GDM1 (cell line): Measurements from ENCODE around the gene PEX1.
"Not testable (repeated sequence)": the region's sequence is repeated elsewhere in the genome, so short reads cannot be mapped to it uniquely, and the experiment has no call there.

ENCODE experiments used
- DNase-seq: peaks from one replicate; lab custom pipeline; 2025; lab: John Stamatoyannopoulos, UW

PEX1 gene

GRCh38 chr7:92504563-92504962 is 23.8 kb downstream of the PEX1 start:
- no peak for DNase-seq

GRCh38 chr7:92503767-92504166 is 24.6 kb downstream of the PEX1 start:
- no peak for DNase-seq

DNA sequence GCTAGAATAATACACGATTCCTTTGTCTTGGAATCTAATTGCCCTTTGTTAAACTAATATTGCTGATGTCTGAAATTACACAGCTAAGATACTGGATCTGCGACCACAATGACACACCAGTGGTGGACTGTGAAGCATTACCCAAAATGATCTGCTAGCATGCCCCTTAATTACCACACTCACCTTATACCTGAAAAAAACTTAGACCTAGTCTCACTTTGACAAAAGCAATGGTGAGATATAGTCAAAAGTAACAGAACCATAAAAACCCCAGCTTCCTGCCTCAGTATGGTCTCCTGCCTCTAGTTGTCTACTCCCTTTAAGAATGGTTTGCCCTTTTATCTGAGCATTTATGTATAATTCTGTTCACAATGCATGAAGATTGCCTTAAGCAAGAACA is 29.8 kb downstream of the PEX1 start:
- no peak for DNase-seq

- no peak for DNase-seq
Observed at GRCh38 chr7:92496876-92497275, 31.4 kb downstream of the PEX1 start.

DNA sequence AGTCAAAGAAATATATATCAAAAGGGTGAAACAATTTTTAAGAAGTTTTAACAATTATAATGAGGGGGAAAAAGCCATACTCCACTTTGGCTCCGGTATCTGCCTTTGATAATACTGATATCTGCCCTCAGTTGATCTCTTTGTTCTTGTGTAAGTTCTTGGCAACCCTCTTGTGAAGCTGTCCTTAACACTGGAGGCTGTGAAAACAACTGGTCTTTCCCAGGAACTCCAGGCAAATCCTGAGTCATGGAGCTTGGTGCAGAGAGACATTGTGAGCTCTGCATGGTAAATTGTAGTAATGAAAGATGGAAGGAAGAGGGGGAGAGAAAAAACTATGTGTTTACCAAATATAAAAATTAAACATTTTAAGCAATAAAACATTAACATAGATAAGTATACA is 38.7 kb downstream of the PEX1 start:
- no peak for DNase-seq

- no peak for DNase-seq
Observed at GRCh38 chr7:92487804-92488203, 40.5 kb downstream of the PEX1 start.

- DNase-seq = no peak
Observed at GRCh38 chr7:92485974-92486373, 42.3 kb downstream of the PEX1 start.

GRCh38 chr7:92485267-92485892 is 42.9 kb downstream of the PEX1 start:
- DNase-seq = no peak

- not testable (repeated sequence) for DNase-seq
Observed at GRCh38 chr7:92484226-92484625, 44.1 kb downstream of the PEX1 start.

DNA sequence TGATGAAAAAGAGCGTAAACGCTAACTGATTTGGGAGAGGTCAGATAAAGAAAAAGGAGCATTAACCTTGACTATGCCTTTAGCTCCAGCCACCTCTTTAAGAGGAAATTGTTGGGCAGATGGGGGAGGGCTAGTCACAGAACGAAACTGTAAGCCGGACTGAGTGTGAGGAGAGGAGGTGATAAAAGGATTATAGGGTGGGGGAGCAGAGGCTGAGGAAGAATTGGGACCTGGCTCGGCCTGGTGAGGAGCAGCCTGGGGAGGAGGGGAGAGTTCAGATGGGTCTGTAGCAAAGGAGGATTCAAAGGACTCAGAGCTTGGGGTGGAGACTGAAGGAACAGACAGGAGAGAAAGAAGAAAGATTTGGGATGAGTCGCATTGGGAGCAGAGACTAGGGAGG is 44.7 kb downstream of the PEX1 start:
- DNase-seq = not testable (repeated sequence)

DNA sequence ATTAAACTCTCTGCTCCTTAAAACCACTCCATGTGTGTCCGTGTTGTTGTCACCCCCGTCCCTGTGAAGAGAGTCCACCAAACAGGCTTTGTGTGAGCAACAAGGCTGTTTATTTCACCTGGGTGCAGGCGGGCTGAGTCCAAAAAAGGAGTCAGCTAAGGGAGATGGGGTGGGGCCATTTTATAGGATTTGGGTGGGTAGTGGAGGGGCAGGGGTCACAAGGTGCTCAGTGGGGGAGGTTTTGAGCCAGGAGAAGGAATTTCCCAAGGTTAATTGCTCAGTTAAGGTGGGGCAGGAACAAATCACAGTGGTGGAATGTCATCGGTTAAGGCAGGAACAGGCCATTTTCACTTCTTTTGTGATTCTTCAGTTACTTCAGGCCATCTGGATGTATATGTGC is 49.2 kb downstream of the PEX1 start:
- DNase-seq = not testable (repeated sequence)

DNA sequence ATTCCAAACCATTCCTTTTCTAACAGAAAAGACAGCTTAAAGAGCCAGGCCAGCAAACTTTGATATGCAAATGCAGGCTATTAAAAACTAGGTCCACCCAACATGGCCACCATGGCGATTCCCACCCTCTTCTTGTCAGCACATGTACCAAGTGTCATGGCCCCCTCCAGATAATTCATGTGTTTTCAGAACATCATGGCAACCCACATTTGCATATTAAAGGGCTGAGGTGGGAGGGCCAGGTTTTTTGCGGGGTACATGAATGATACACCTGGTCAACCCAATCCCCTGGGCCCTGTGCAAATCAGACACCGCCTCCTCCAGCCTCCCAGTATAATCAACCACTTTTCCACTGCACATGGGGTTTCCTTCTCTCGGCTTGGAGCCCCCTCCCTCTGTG is 49.6 kb downstream of the PEX1 start:
- no peak for DNase-seq

- no peak for DNase-seq
Observed at GRCh38 chr7:92478095-92478494, 50.2 kb downstream of the PEX1 start.

DNA sequence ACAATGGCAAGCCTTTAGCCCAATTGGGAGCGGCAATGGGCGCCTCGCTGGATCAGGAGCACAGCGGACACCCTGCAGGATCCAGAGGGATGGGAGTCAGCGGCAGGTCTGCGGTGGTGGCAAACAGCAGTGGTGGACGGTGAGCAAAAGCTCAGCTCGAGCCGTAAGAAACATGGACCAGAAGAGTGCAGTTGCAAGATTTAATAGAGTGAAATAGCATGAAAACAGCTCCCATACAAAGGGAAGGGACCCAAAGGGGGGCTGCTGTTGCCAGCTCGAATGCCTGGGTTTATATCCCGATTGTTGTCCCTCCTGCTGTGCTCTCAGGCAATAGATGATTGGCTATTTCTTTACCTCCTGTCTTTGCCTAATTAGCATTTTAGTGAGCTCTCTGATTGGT is 50.6 kb downstream of the PEX1 start, which contains the start of gene ERVW-1:
ERVW-1 (minus strand) TSS at position 266 of the 400 bp plus-strand sequence. CDS start 7,565 bp downstream, outside the sequence.
- not testable (repeated sequence) for DNase-seq

DNA sequence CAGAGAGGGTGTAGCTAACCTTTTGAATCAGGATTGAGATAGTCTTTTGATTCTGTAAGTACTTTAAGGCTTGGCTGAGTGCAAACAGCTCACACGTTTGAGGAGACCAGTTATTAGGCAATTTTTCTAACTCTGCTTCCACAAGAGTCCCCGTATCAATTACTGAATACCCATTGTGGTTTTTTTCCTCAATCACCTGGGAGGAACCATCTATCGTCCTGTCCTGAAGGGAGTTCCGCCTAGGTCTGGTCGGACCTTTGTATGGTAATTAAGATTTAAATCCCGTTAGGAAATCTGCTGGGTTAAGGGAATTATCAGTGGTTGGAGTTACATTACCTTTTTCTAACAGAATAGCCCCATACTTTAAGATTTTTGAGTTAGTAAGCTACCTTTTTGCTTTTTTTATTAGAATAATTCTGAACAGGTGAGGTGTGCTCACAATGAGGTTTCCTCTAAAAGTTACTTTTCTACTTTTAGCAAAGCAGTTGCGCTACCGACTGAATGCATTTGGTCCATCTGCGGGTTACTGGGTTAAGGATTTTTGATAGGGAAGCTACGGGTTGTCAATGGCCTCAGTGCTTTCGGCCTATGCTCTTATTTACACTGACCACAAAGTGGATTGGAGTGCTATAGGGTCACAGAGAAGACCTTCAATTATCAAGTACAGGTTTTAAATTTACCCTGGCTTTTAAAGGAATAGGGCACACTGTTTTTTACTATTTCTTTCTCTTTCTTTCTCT is 52.3 kb downstream of the PEX1 start:
- not testable (repeated sequence) for DNase-seq

- DNase-seq = not testable (repeated sequence)
Observed at GRCh38 chr7:92475261-92475770, 53.0 kb downstream of the PEX1 start.

GRCh38 chr7:92473989-92474388 is 54.3 kb downstream of the PEX1 start:
- DNase-seq = not testable (repeated sequence)

DNA sequence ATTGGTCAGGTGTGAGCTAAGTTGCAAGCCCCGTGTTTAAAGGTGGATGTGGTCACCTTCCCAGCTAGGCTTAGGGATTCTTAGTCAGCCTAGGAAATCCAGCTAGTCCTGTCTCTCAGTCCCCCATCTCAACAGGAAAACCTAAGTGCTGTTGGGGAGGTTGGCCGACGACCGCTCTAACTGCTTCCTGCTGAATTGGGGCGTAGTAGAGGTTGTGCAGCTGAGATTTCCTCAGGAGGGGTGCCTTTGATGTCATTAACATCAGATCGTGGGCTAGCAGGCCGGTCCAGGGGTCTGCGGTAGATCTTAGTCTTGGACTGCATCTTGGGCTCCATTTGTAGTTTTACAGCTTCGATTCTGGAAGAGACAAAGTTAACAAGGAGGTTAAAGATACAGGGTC is 59.7 kb downstream of the PEX1 start:
- not testable (repeated sequence) for DNase-seq

DNA sequence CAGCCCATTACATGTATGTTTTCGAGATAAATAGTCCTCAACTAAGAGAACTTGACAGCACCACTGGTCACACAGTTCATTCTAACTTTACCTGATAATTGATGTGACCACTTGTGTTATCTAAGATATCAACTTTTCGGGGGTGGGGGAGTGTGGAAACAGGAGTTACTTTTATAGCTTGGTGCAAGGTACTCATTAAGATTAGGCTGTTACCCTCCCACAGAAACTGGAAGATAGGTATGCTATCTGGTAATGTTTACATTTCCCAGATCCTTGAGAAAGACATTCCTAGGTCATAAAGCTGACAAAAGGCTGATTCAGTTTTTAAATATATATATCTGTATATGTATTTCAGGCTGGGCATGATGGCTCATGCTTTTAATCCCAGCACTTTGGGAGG is 61.6 kb downstream of the PEX1 start:
- DNase-seq = no peak

DNA sequence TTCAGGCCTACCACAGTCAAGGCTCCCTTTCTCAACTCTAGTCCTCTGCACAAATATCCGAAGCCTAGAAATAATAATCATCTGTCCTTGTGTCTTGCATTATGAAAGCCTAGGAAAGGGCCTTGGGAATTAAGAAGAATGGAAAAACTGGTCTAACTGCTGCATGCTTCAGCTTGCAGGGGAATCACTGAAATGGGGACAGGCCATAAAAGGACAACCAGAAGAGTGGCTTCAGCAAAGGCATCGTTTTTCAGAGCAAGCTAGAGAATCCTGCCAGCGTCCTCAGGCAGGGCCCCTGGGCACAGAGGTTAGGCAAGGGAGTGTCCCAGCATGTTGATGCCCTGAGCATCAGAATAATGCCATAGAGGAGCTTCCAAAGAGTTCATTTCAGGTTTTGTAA is 63.8 kb downstream of the PEX1 start:
- no peak for DNase-seq

DNA sequence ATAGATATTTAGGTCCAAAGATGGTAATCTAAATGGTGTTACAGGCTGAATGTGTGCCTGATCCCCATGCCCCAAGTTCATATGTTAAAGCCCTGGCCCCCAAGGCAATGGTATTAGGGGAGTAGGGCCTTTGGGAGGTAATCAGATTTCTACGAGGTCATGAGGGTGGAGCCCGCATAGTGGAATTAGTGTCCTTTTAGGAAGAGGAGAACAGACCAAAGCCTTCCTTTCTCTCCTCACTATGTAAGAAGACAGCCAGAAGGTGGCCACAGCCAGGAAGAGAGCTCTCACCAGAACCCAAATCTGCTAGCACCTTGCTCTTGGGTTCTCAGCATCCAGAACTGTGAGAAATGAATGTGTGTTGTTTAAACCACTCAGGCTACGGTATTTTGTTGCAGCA is 65.8 kb downstream of the PEX1 start:
- DNase-seq = no peak

DNA sequence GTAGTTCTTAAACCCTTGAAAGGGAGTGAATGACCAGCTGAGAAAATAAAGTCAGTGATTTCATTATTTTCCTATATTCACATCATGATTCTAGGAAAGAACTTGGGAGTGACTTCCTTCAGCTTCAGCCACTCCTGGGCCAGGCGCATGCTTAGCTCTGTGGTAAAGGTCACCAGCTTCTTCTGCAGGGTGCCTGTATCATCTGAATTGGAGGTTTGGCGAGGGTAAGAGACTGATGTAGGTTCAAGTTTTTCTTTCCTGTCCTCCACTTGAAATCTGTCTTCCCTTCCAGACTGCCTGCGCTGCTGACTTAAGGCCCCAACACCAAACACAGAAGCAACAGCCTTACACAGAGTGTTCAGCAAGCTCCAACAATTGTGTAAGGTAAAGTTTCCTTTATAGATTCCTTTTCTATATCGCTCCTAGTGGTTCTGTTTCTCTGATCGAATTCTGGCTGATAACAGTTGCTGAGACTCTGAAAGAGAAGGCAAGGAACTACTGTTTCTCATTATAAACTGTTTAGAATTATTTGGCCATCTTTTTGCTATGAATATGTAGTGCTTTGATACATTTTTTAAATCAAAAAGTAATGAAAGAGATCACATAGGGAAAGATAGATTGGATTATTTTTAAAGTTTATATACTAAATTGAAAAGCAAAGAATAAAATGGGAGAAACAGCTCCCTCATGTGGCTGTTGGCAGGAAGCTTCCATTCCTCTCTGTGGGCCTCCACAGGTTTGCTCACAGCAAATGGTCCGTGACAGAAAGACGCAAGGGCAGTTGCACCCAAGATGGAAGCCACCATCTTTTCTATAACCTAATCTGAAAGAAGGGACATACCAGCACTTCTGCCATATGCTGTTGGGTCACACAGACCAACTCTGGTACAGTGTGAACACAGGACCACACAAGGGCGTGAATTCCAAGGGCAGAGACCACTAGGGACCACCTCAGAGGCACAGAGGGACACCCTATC is 67.0 kb downstream of the PEX1 start:
- DNase-seq = peak; percentile 2
